ENCODE results near the gene GNPTG. TPM values are rescaled to one million over a fixed set of nuclear protein-coding genes. Genes with fewer than 3 reads are reported as not detected.

GNPTG gene
- total RNA-seq, 1 experiment from 2014 or later: 29.4 TPM

GRCh38 chr16:1330260-1330914 is 21.3 kb upstream of the GNPTG start:
- H3K79me1 ChIP-seq (ENCODE audit: insufficient read depth, low read depth, low read length, poor library complexity, severe bottlenecking): no peaks in the 10 kb centered on the region
- no peak overlapping the region for H3K23ac ChIP-seq (ENCODE audit: insufficient read length, low read depth, low read length)
- no peaks in the 10 kb centered on the region for H3K79me2 ChIP-seq (ENCODE audit: insufficient read depth, low read length)
- no peak overlapping the region for H3K27ac ChIP-seq (ENCODE audit: insufficient read length, low read depth, low read length)
- H2BK20ac ChIP-seq (ENCODE audit: low read depth, low read length, poor library complexity, severe bottlenecking): no peak overlapping the region
- H3K4me2 ChIP-seq (ENCODE audit: insufficient read depth, insufficient read length, low read length): no peak overlapping the region
- no peak overlapping the region for H3K4ac ChIP-seq (ENCODE audit: low read depth, low read length)
- Mint-ChIP-seq H3K9me3 (no peaks in the 10 kb centered on the region), H3K27me3 (ENCODE audit: low read depth) (peaks cover 25% of the 10 kb centered on the region), H3K36me3 (ENCODE audit: insufficient read depth in 1 of 3, low read depth in 3 of 3) (peaks cover 0 to 2% (median 0%) of the 10 kb centered on the region in 3 experiments; a peak in 2 of 7 replicates), H3K4me3 (no peak overlapping the region), H3K4me1 (peaks cover 12 to 19% of the 10 kb centered on the region in 2 experiments), H3K27ac (no peak overlapping the region)
- no peak overlapping the region for H3K14ac ChIP-seq (ENCODE audit: insufficient read depth, low read length)
- H3K23me2 ChIP-seq (ENCODE audit: insufficient read length, low read depth, low read length, poor library complexity, severe bottlenecking): peaks cover 20% of the 10 kb centered on the region
- H3K9me3 ChIP-seq (ENCODE audit: control insufficient read depth, low read depth, low read length): no peaks in the 10 kb centered on the region
- H3K56ac ChIP-seq (ENCODE audit: insufficient read length, low read depth, low read length): no peak overlapping the region
- peak; percentile 93 for TF ChIP-seq CTCF (conservative IDR thresholded peaks at IDR 0.05)
- no peak overlapping the region for H4K91ac ChIP-seq (ENCODE audit: insufficient read length, low read depth, low read length)
- no peak overlapping the region for H2BK12ac ChIP-seq (ENCODE audit: insufficient read length, low read depth, low read length)
- H4K20me1 ChIP-seq (ENCODE audit: control insufficient read depth, insufficient read depth, insufficient read length): no peaks in the 10 kb centered on the region
- no peak overlapping the region for H2AK5ac ChIP-seq (ENCODE audit: insufficient read length, low read length)
- no peak overlapping the region for H3K9ac ChIP-seq (ENCODE audit: extremely low read depth, insufficient read length, low read length)
- no peaks in the 10 kb centered on the region for H3K4me1 ChIP-seq (ENCODE audit: insufficient read depth, low read length)
- no peak overlapping the region for H4K5ac ChIP-seq (ENCODE audit: insufficient read length, low read depth, low read length)
- no CpG with 5 or more reads among the region's 17 CpGs for WGBS (ENCODE audit: extremely low coverage, insufficient read length, low lambda C conversion rate)
- no peak overlapping the region for H2AFZ ChIP-seq (ENCODE audit: low read length)
- H3K27me3 ChIP-seq (ENCODE audit: insufficient read depth, low read length): peaks cover 14% of the 10 kb centered on the region; the same call in 1 of the 2 replicates
- DNase-seq: peak; percentile 79
- H3T11ph ChIP-seq (ENCODE audit: low read length): no peak overlapping the region
- H2BK15ac ChIP-seq (ENCODE audit: low read depth, low read length): no peak overlapping the region
- H4K8ac ChIP-seq (replicated peaks; ENCODE audit: insufficient read length, low read depth, low read length): no peak overlapping the region
- no peak overlapping the region for H2BK120ac ChIP-seq (ENCODE audit: low read depth, low read length, poor library complexity, severe bottlenecking)
- H3K18ac ChIP-seq (ENCODE audit: insufficient read length, low read depth, low read length): no peak overlapping the region
- H2BK5ac ChIP-seq (ENCODE audit: insufficient read length, low read length): no peak overlapping the region
